ENCODE results near the gene MS4A2. TPM values are rescaled to one million over a fixed set of nuclear protein-coding genes. Genes with fewer than 3 reads are reported as not detected.
"Not testable (repeated sequence)": the region's sequence is repeated elsewhere in the genome, so short reads cannot be mapped to it uniquely, and the experiment has no call there.

MS4A2 gene
- not detected for polyA plus RNA-seq (2013, experiment 1 of 4)
- polyA plus RNA-seq (2013, experiment 2 of 4), result not detected
- not detected for polyA plus RNA-seq (2013, experiment 3 of 4)
- polyA plus RNA-seq (2013, experiment 4 of 4), result not detected

DNA sequence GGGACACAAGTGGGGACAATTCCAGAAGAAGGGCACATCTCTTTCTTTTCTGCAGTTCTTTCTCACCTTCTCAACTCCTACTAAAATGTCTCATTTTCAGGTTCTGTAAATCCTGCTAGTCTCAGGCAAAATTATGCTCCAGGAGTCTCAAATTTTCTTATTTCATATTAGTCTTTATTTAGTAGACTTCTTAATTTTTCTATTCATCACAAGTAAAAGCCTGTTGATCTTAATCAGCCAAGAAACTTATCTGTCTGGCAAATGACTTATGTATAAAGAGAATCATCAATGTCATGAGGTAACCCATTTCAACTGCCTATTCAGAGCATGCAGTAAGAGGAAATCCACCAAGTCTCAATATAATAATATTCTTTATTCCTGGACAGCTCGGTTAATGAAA, at the start of gene MS4A2:
TSS of gene MS4A2 (plus strand) at position 301 of the 400 bp plus-strand sequence. CDS start 102 bp downstream, outside the sequence.
- no peak within 1 kb of the TSS for H3K4me3 ChIP-seq (ENCODE audit: insufficient read depth, low read depth, low read length)
- H3K9me3 ChIP-seq (ENCODE audit: control insufficient read depth, low read length), result no peaks in the 10 kb centered on the region
- H3K4me1 ChIP-seq (ENCODE audit: control insufficient read depth, insufficient read depth, low read length), result no peaks in the 10 kb centered on the region
- H3K27ac ChIP-seq (ENCODE audit: insufficient read depth, low read depth, low read length, poor library complexity, severe bottlenecking), result no peak within 1 kb of the TSS
- no peaks in the 10 kb centered on the region for H3K36me3 ChIP-seq (ENCODE audit: control insufficient read depth, insufficient read depth, low read length)
- 67 to 96% methylated on average over 1 of the region's 1 CpG for WGBS, 2 experiments
- H3K27me3 ChIP-seq (ENCODE audit: control insufficient read depth, insufficient read depth, low read length, poor library complexity, severe bottlenecking), result no peaks in the 10 kb centered on the region

DNA sequence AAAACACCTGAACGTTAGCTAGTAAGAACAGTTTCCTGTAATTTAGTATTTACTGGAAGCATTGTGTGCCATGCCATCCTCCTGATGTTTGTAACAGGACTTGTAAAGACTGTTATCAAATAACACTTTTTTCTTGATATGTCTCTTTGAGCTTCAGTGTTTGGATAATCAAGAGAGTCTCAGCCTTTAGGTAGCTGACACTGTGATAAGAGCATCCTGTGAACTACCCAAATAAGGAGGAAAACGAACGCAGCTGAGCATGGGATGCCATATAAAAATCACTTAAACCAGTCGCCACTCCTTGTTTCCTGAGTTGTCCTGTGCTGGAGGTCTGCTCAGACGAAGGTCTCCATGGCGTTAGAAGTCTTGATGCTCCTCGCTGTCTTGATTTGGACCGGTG, 48.4 kb upstream of the MS4A2 start, which contains the start of gene OOSP2:
TSS of gene OOSP2 (plus strand) at position 301 of the 400 bp plus-strand sequence. CDS start at position 352, 51 bp downstream.
- 90% methylated on average over 8 of the region's 8 CpGs for WGBS, 2 experiments

DNA sequence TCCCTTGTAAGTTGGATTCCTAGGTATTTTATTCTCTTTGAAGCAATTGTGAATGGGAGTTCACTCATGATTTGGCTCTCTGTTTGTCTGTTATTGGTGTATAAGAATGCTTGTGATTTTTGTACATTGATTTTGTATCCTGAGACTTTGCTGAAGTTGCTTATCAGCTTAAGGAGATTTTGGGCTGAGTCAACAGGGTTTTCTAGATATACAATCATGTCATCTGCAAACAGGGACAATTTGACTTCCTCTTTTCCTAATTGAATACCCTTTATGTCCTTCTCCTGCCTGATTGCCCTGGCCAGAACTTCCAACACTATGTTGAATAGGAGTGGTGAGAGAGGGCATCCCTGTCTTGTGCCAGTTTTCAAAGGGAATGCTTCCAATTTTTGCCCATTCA, 38.0 kb upstream of the MS4A2 start:
- not testable (repeated sequence) for H3K27ac ChIP-seq (ENCODE audit: insufficient read depth, low read depth, low read length, poor library complexity, severe bottlenecking); H3K27me3 ChIP-seq (ENCODE audit: control insufficient read depth, insufficient read depth, low read length, poor library complexity, severe bottlenecking); H3K36me3 ChIP-seq (ENCODE audit: control insufficient read depth, insufficient read depth, low read length); H3K9me3 ChIP-seq (ENCODE audit: control insufficient read depth, low read length); H3K4me1 ChIP-seq (ENCODE audit: control insufficient read depth, insufficient read depth, low read length); H3K4me3 ChIP-seq (ENCODE audit: insufficient read depth, low read depth, low read length)

More for the DNA sequence above, 48.4 kb upstream of the MS4A2 start, which contains the start of gene OOSP2:
- H3K27ac ChIP-seq (ENCODE audit: insufficient read depth, low read depth, low read length, poor library complexity, severe bottlenecking), result no peak within 1 kb of the TSS
- H3K4me1 ChIP-seq (ENCODE audit: control insufficient read depth, insufficient read depth, low read length), result no peaks in the 10 kb centered on the region
- H3K27me3 ChIP-seq (ENCODE audit: control insufficient read depth, insufficient read depth, low read length, poor library complexity, severe bottlenecking), result no peaks in the 10 kb centered on the region
- H3K36me3 ChIP-seq (ENCODE audit: control insufficient read depth, insufficient read depth, low read length), result no peaks in the 10 kb centered on the region
- no peaks in the 10 kb centered on the region for H3K9me3 ChIP-seq (ENCODE audit: control insufficient read depth, low read length)
- no peak within 1 kb of the TSS for H3K4me3 ChIP-seq (ENCODE audit: insufficient read depth, low read depth, low read length)

DNA sequence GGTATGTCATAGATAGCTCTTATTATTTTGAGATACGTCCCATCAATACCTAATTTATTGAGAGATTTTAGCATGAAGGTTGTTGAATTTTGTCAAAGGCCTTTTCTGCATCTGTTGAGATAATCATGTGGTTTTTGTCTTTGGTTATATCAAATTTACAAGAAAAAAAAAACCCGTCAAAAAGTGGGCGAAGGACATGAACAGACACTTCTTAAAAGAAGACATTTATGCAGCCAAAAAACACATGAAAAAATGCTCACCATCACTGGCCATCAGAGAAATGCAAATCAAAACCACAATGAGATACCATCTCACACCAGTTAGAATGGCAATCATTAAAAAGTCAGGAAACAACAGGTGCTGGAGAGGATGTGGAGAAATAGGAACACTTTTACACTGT, 37.6 kb upstream of the MS4A2 start:
- not testable (repeated sequence) for H3K27me3 ChIP-seq (ENCODE audit: control insufficient read depth, insufficient read depth, low read length, poor library complexity, severe bottlenecking); H3K36me3 ChIP-seq (ENCODE audit: control insufficient read depth, insufficient read depth, low read length); H3K27ac ChIP-seq (ENCODE audit: insufficient read depth, low read depth, low read length, poor library complexity, severe bottlenecking); H3K4me3 ChIP-seq (ENCODE audit: insufficient read depth, low read depth, low read length); H3K4me1 ChIP-seq (ENCODE audit: control insufficient read depth, insufficient read depth, low read length); H3K9me3 ChIP-seq (ENCODE audit: control insufficient read depth, low read length)
- WGBS, 2 experiments, result 89% methylated on average over 2 of the region's 3 CpGs; no CpG with 5 or more reads in 1 of the 2 experiments

DNA sequence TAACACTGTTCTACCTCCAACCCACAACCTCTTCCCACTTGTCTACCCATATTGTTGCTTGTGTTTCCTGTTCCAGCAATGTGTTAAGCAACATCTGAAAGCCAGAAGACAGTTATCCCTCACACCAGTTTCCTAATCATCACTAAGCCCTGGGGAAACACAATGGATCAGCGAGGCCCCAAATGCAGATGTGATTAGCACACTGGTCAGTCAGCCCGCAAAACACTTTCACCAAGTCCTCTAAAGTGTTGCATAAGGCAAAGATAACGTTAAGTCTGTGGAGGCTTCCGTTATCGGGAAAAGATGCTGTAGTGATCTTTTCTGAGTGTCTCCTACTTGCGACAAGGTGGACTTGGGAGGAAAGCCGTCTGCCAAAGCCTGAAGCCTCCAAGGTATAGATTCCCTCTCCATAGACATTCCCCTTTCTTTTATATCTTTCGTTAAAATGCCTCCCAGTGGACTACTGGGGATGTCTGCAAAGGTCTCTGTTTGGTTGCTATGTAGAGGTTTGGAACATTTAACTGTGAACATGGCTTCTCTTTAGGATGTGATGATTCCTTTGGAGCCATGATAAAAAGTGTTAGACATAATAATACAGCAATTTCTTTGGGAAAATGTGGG, 32.0 kb upstream of the MS4A2 start, which contains the start of gene MS4A3:
TSS of gene MS4A3 (plus strand) at position 317 of the 621 bp plus-strand sequence. CDS start 4,496 bp downstream, outside the sequence.
- Histone ChIP-seq H3K27me3 (ENCODE audit: control insufficient read depth, insufficient read depth, low read length, poor library complexity, severe bottlenecking) (no peaks in the 10 kb centered on the region), H3K36me3 (ENCODE audit: control insufficient read depth, insufficient read depth, low read length) (no peaks in the 10 kb centered on the region), H3K4me3 (ENCODE audit: insufficient read depth, low read depth, low read length) (no peak within 1 kb of the TSS), H3K27ac (ENCODE audit: insufficient read depth, low read depth, low read length, poor library complexity, severe bottlenecking) (no peak within 1 kb of the TSS), H3K4me1 (ENCODE audit: control insufficient read depth, insufficient read depth, low read length) (no peaks in the 10 kb centered on the region), H3K9me3 (ENCODE audit: control insufficient read depth, low read length) (no peaks in the 10 kb centered on the region)
- 85 to 90% methylated on average over 8 of the region's 8 CpGs for WGBS, 2 experiments

DNA sequence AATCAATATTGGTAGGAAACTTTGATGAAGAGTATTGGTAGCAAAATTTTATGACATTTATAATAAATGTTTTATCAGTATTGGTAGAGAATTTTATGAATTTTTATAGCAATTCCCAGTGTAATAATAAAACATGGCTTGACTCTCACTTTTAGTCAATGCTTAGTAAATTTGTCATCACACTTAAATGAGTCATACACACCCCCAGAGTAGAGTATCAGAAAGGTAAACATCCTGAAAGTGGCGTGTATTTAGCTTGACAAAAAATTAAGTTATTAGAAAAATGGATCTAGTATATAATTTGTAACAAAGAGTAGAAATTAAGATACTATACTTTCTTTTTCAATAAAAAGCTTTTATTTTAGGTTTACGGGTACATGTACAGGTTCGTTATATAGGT, 29.4 kb upstream of the MS4A2 start:
- Histone ChIP-seq H3K4me1 (ENCODE audit: control insufficient read depth, insufficient read depth, low read length) (no peaks in the 10 kb centered on the region), H3K27me3 (ENCODE audit: control insufficient read depth, insufficient read depth, low read length, poor library complexity, severe bottlenecking) (no peaks in the 10 kb centered on the region), H3K4me3 (ENCODE audit: insufficient read depth, low read depth, low read length) (no peak overlapping the region), H3K36me3 (ENCODE audit: control insufficient read depth, insufficient read depth, low read length) (no peaks in the 10 kb centered on the region), H3K9me3 (ENCODE audit: control insufficient read depth, low read length) (no peaks in the 10 kb centered on the region), H3K27ac (ENCODE audit: insufficient read depth, low read depth, low read length, poor library complexity, severe bottlenecking) (no peak overlapping the region)
- WGBS, 2 experiments, result 89 to 96% methylated on average over 2 of the region's 3 CpGs

DNA sequence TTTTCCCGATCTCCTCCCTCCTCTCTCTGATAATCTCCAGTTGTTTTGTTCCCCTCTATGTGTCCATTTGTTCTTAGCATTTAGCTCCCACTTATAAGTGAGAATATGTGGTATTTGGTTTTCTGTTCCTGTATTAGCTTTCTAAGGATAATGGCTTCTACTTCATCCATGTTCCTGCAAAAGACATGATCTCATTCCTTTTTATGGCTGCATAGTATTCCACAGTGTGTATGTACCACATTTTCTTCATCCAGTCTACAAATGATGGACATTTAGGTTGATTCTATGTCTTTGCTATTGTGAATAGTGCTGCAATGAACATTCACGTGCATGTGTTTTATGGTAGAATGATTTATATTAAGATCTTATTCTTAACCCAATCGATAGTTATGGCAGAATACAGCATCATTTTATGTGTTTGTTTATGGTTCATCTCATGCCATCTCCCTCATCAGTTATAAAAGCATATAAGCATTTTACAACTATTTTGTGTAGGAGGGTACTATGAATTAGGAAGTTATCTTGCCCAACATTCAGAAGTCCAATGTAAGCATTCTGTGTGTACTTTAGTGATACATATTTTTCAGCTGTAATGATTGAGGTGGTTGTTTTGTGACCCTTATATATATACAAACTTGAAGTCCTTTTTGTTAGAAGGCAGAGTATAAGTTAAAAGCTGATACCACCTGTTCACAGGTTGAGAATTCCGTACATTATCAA, 28.8 kb upstream of the MS4A2 start:
- Histone ChIP-seq H3K4me1 (ENCODE audit: control insufficient read depth, insufficient read depth, low read length) (no peaks in the 10 kb centered on the region), H3K4me3 (ENCODE audit: insufficient read depth, low read depth, low read length) (no peak overlapping the region), H3K27me3 (ENCODE audit: control insufficient read depth, insufficient read depth, low read length, poor library complexity, severe bottlenecking) (no peaks in the 10 kb centered on the region), H3K36me3 (ENCODE audit: control insufficient read depth, insufficient read depth, low read length) (no peaks in the 10 kb centered on the region), H3K9me3 (ENCODE audit: control insufficient read depth, low read length) (no peaks in the 10 kb centered on the region), H3K27ac (ENCODE audit: insufficient read depth, low read depth, low read length, poor library complexity, severe bottlenecking) (no peak overlapping the region)
- WGBS, 2 experiments, result 92 to 100% methylated on average over 1 to 3 of the region's 4 CpGs

DNA sequence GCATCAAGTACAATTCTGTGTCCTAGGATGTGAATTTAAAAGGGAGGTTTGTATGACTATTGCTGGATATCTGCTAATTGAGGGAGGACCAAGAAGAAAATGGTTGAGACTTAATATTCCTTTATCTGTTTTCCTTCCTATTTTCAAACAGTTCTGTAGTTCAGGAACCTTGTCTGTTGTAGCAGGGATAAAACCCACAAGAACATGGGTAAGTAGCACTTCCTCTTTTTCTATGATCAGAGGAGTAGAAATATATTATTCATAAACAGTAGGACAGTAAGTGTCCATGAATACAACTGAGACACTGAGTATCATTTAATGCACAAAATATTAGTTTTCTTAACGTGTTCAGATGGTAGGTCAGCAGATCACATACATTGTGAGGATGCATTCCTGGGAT, 24.4 kb upstream of the MS4A2 start:
- 78 to 95% methylated on average over 1 of the region's 1 CpG for WGBS, 2 experiments
- H3K36me3 ChIP-seq (ENCODE audit: control insufficient read depth, insufficient read depth, low read length), result no peaks in the 10 kb centered on the region
- H3K27me3 ChIP-seq (ENCODE audit: control insufficient read depth, insufficient read depth, low read length, poor library complexity, severe bottlenecking), result no peaks in the 10 kb centered on the region
- no peak overlapping the region for H3K4me3 ChIP-seq (ENCODE audit: insufficient read depth, low read depth, low read length)
- H3K9me3 ChIP-seq (ENCODE audit: control insufficient read depth, low read length), result no peaks in the 10 kb centered on the region
- no peaks in the 10 kb centered on the region for H3K4me1 ChIP-seq (ENCODE audit: control insufficient read depth, insufficient read depth, low read length)
- no peak overlapping the region for H3K27ac ChIP-seq (ENCODE audit: insufficient read depth, low read depth, low read length, poor library complexity, severe bottlenecking)

DNA sequence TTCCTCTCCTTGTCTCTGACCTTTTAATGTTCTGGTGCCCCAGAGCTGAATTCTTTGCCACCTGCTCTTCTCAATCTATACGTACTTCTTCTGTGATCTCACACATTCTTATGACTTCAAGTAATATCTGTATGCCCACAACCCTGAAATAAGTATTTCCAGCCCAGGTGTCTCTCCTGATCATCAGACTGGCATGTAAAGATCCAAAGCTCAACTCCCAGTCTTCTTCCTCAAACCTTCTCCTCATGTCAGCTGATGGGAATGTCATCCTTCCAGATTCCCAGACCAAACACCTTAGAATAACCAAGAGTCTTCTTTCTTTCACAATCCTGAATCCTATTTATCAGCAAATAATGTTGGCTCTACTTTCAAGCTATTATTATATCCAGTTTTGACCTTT, 22.7 kb upstream of the MS4A2 start:
- 92 to 93% methylated on average over 1 of the region's 1 CpG for WGBS, 2 experiments
- H3K36me3 ChIP-seq (ENCODE audit: control insufficient read depth, insufficient read depth, low read length), result no peaks in the 10 kb centered on the region
- H3K27me3 ChIP-seq (ENCODE audit: control insufficient read depth, insufficient read depth, low read length, poor library complexity, severe bottlenecking), result no peaks in the 10 kb centered on the region
- H3K4me3 ChIP-seq (ENCODE audit: insufficient read depth, low read depth, low read length), result no peak overlapping the region
- H3K9me3 ChIP-seq (ENCODE audit: control insufficient read depth, low read length), result no peaks in the 10 kb centered on the region
- H3K4me1 ChIP-seq (ENCODE audit: control insufficient read depth, insufficient read depth, low read length), result no peaks in the 10 kb centered on the region
- H3K27ac ChIP-seq (ENCODE audit: insufficient read depth, low read depth, low read length, poor library complexity, severe bottlenecking), result no peak overlapping the region

DNA sequence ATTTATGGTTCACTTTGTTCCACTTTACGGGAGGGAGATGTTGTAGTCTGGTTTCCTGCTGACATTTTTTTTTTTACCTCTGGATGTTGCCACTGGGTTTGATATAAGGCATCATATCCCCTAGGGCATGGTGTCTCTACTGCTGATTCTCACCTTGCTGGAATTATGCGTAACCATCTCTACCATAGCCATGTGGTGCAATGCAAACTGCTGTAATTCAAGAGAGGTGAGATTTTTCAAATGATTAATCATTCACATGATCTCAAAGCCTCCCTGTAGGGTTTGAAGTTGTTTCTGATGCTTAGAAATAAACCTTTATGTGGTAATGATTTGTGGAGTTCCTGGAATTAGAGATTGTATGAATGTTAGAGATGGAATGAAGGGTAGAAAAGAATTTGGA, 19.0 kb upstream of the MS4A2 start:
- H3K9me3 ChIP-seq (ENCODE audit: control insufficient read depth, low read length), result no peaks in the 10 kb centered on the region
- no peaks in the 10 kb centered on the region for H3K36me3 ChIP-seq (ENCODE audit: control insufficient read depth, insufficient read depth, low read length)
- H3K27ac ChIP-seq (ENCODE audit: insufficient read depth, low read depth, low read length, poor library complexity, severe bottlenecking), result no peak overlapping the region
- no peak overlapping the region for H3K4me3 ChIP-seq (ENCODE audit: insufficient read depth, low read depth, low read length)
- no peaks in the 10 kb centered on the region for H3K27me3 ChIP-seq (ENCODE audit: control insufficient read depth, insufficient read depth, low read length, poor library complexity, severe bottlenecking)
- H3K4me1 ChIP-seq (ENCODE audit: control insufficient read depth, insufficient read depth, low read length), result no peaks in the 10 kb centered on the region
- 87 to 100% methylated on average over 2 of the region's 2 CpGs for WGBS, 2 experiments
